ENCODE measurements around the gene RAD18.

Gene RAD18

DNA sequence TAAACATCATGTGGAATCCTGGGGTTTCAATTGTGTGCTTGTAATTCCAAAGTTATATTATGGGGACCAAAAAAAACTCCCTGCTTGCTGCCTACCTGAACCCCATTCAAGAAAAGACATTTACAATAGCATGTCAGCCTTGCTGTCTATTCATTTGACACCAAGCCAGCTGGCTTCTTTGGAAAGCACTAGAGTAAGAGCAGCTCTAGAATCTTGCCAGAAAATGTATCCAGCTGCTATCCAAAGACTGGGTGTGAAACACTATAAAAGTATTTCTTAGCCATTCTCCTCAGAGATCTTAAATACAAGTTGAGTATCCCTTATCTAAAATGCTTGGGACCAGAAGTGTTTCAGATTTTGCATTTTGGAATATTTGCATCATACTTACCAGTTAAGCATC lies 87.4 kb downstream of the RAD18 start:
- H3K4me3 ChIP-seq (ENCODE audit: low read depth, low read length): no peak overlapping the region
- no peak for DNase-seq (ENCODE audit: low read depth)

DNA sequence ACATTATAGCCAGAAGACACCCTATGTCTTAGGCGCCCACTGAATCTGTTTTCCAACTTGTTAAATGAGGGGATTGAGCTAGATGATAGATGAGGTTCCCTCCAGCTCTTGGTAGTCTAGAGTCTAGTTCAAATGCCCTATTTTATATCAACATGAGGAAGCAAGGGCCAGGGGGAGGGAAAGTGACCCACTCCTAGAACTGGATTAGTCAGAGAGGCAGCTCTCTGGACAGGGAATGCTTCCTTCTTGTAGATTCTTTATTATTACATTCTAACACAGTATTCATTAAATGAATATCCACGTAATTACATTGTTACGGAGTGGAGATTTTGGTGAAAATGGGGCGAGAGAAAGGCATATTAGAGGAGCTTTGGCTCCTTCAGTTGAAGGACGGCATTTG lies 89.5 kb downstream of the RAD18 start:
- no peak overlapping the region for H3K4me3 ChIP-seq (ENCODE audit: low read depth, low read length)
- no peak for DNase-seq (ENCODE audit: low read depth)

DNA sequence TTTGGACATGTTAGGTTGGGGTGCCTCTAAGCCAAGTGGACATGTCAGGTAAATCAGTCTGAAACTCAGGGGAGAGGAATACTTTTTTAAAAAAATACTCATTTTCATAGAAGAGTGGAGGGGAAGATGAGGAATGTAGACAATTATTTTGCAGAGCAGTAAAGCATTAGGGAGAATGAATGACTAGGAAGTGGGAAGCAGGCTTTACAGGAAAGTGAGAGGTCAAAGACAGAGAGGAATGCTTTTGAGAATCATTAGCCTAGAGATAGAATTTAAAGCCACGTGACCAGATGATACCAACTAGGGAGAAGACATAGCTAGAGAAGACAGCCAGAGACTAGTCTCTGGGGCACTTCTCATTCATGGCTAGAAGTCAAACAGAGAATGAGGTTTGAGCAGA lies 91.0 kb downstream of the RAD18 start:
- DNase-seq (ENCODE audit: low read depth): no peak
- no peak overlapping the region for H3K4me3 ChIP-seq (ENCODE audit: low read depth, low read length)

DNA sequence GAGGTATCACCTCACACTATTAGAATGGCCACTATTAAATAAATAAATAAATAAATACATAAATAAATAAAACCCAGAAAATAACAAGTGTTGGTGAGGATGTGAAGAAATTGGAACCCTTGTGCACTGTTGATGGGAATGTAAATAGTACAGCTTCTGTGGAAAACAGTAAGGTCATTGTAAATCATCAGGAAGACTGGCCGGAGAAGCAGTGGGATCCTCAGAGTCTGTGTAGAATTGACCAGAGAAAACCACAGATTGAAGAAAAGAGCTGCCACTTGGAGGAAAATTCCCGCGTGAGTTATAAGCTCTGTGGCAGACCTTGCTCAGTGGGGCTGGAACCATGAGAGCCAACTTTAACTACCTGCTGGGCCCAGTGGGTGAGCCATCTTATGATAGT lies 92.0 kb downstream of the RAD18 start:
- H3K4me3 ChIP-seq (ENCODE audit: low read depth, low read length): no peak overlapping the region
- DNase-seq (ENCODE audit: low read depth): no peak

DNA sequence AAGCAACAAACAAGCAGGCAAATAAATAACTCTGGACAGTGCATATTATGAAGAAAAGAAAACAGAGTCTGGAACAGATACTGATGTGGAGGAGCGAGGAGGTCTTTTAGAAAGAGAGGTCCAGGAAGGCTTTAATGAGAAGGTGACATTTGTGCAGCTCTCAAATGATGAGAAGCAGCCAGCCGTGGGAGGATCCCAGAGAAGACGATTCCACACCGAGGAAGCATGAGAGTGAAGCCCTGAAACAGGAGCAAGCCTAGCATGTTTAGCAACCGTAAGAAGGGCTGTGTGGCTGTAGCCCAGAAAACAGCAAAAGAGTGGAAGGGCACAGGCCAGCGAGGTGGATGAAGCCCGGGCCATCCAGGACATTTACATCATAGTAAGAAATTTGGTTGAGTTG lies 93.1 kb downstream of the RAD18 start:
- no peak for DNase-seq (ENCODE audit: low read depth)

DNA sequence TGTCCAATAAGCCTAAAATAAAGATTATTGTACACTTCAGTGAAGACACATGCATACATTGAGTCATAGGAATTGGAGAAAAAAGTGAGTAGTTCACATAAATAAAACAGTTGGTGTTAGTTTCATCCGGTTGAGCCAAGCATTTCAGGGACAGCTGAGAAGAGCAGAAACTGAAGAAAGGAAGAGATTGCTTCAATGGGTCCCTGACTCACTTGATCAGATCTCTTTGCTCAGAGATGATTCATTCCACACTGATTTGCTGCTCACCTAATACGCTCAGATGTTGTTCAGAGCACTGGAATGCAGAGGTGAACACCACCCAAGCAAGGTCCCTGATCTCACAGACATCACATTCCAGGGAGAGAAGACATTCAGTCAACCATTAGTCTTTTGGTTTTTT lies 93.7 kb downstream of the RAD18 start:
- DNase-seq (ENCODE audit: low read depth): peak; percentile 93
- no peak overlapping the region for H3K4me3 ChIP-seq (ENCODE audit: low read depth, low read length)

More for the DNA sequence above, 93.1 kb downstream of the RAD18 start:
- no peak overlapping the region for H3K4me3 ChIP-seq (ENCODE audit: low read depth, low read length)

DNA sequence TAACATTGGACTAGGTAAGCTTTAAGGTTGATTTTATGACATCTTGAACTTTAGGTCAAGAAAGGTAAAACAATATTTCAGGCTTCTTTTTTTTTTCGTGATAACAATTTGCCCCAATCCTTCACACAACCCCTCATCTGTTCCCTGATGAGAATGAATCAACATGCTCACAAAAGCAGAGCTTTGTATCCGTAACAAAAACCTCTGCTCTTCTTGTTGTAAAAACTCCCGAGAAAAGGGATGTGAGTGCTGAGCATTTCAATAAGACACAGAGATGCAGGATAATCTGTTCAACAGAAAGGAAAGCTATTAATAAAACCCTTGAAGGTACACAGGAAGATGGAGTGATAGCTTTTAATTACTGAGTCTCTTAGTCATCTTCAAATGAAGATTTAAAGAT lies 94.3 kb downstream of the RAD18 start:
- no peak overlapping the region for H3K4me3 ChIP-seq (ENCODE audit: low read depth, low read length)

DNA sequence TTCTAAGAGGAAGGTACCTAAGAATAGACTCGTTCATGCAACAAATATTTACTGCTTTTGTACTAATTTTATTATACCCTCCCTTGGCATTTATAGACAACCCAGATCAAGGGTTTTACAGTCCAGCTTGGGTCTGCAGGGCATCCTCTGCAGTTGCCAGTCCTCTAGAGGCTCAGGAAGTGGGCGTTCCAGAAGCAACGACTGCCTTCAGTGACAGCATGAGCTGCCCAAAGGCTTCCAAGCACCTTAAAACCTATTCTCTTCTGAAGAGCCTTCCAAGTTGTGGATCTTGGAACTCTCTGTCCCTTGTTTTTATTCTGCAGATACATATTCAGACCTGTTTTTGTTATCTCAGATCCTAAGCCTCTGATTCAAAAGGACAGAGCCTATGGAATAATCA lies 95.6 kb downstream of the RAD18 start:
- no peak for DNase-seq (ENCODE audit: low read depth)
- H3K4me3 ChIP-seq (ENCODE audit: low read depth, low read length): no peak overlapping the region

More for the DNA sequence above, 94.3 kb downstream of the RAD18 start:
- DNase-seq (ENCODE audit: low read depth): no peak

DNA sequence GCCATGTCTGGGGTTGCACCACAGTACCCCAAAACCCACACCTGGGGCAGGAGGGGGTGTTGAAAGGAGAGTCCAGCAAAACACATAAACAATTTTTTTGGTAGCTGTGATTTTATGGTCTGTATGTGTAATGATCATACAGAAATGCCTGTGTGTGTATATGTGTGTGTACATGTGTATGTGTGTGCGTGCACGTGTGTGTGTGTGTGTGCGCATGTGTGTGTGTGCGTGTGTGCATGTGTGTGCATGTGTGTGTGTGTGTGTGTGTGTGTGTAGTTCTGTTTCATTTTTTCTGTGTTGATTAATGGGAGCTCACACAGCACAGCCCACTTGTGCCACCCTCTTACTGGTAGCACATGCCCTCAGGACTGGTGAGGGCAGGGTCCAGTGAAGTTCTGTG lies 97.6 kb downstream of the RAD18 start:
- no peak overlapping the region for H3K4me3 ChIP-seq (ENCODE audit: low read depth, low read length)
- no peak for DNase-seq (ENCODE audit: low read depth)

DNA sequence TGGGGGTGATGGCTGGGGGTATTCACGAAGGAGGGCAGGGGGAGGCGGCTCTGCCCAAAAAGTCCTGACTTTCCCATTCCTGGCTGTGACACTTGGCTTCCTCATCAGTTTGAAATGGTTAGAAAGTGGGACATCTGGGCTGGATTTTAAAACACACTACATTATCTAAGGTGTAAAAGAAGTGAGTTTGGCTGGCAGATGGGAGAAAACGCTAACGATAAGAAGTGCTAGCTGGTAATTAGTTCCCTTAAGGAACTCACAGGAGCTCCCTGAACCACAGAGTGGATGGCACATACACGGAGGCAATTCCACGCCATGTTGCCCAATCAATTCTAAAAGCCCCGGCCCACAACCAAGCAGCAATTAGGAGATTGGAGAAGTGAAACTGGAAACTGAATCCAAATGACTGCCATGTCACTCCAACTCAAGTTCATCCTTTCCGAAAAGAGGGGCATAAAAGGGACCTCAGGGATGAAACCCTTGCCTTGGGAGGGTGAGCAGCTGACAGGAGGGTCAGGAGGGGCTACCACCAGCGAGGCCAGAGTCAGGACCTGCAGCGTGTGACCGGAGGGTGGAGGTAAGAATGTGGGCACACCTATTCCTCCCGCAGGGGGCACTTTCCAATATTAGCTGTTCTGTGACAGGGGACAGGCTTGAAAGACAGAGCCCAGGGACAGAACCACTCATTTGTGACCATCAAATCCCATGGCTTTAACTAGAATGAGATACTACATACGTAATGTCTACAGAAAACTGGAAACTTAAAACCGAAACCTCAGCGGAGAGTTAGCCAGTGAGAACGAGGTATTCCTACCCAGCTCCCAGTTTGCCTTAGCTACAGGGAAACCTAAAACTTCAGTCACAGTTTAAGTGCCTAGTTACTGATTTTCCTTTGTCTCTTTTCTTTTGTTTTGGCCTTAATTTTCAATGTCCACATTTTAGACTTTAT lies 98.6 kb downstream of the RAD18 start:
- H3K4me3 ChIP-seq (ENCODE audit: low read depth, low read length): no peak overlapping the region
- no peak for DNase-seq (ENCODE audit: low read depth)

DNA sequence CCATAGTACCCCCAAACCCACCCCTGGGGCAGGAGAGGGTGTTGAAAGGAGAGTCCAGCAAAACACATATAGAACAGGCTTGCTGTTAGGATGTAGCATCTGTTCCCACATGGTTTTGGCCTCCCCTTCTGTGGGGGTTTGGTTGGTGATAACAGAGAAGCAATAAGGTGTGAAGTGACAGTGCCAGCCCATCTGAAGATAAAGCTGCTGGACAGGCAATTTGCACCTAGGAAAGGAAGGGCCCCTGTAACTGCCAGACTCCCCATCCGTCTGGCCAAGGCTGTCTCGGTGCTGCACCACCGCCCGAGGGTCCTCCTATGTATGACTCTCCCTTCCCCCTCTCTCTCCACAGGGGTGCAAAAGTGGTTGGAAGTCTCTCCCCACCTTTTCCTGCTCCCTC lies 99.4 kb downstream of the RAD18 start:
- no peak overlapping the region for H3K4me3 ChIP-seq (ENCODE audit: low read depth, low read length)
- DNase-seq (ENCODE audit: low read depth): no peak

DNA sequence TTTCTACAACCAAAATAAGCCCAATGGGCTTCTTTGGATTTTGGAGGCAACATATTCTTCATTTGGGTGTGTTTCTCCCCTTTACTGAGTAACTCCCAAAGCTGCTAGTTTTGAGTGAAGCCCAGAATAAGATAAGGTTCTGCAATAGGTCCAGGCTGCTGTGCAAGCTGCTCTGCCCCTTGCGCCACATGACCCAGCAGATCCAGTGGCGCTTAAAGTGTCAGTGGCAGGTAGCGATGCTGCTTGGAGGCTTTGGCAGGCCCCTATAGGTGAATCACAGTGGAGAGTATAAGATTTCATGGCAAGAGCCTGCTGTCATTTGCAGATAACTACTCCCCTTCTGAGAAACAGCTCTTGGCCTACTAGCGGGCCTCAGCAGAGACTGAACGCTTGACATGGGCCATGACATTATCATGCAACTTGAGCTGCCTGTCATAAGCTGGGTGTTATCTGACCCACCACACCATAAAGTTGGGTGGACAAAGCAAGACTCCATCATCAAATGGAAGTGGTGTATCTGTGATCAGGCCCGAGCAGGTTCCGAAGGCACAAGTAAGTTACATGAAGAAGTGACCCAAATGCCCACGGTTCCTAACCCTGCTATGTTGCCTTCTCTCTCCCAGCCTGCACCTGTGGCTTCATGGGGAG lies 105.4 kb downstream of the RAD18 start:
- DNase-seq (ENCODE audit: low read depth): no peak
- H3K4me3 ChIP-seq (ENCODE audit: low read depth, low read length): no peak overlapping the region

DNA sequence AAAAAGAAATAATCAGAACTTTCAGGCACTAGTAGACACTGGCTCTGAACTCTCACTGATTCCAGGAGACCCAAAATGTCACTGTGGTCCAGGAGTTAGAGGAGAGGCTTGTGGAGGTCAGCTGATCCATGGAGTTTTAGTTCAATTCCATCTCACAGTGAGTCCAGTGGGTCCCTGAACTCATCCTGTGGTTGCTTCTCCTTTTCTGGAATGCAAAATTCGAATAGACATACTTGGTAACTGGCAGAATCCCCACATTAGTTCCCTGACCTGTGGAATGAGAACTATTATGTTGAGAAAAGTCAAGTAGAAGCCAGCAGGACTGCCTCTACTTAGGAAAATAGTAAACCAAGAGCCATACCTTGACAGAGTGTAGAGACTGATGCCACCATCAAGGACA lies 106.6 kb downstream of the RAD18 start:
- no peak for DNase-seq (ENCODE audit: low read depth)
- no peak overlapping the region for H3K4me3 ChIP-seq (ENCODE audit: low read depth, low read length)

DNA sequence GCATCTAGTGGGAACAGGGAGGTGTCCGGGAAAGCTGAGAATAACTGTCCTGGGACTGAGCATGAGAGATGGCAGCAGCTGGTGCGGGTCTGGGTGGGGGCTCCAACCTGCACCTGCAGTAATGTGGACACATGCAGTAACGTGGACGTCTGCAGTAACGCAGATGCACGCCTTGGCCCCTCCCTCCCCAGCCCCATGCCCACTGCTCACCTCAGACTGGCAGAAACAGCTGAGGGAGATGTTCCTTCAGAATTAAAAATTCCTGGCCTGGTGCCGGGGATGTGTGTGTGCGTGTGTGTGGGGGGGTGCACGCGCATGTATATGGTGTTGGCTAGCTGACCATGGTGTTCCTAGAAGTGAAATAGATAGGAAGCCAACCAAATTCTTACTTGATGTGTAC lies 107.2 kb downstream of the RAD18 start:
- peak; percentile 64 for DNase-seq (ENCODE audit: low read depth)

DNA sequence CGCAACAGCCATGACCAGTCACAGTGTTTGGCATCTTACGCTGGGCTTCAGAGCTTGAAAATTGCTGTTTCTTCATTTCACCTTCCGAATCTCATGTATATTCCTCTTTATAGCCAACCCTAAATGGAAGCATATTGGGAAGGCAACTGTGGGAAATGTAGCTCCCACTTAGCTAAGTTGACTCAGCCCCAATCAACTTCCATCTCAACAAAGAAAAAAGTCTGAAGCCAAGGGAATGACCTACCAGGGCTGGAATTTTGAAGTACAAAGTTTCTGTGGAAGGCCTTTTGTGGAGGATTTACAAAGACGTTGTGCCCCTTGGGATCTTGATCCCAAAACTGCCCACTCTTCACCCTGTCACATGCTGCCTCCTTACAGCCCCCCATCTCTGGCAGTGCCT lies 108.6 kb downstream of the RAD18 start:
- no peak for DNase-seq (ENCODE audit: low read depth)
- H3K4me3 ChIP-seq (ENCODE audit: low read depth, low read length): no peak overlapping the region

More for the DNA sequence above, 107.2 kb downstream of the RAD18 start:
- H3K4me3 ChIP-seq (ENCODE audit: low read depth, low read length): no peak overlapping the region

DNA sequence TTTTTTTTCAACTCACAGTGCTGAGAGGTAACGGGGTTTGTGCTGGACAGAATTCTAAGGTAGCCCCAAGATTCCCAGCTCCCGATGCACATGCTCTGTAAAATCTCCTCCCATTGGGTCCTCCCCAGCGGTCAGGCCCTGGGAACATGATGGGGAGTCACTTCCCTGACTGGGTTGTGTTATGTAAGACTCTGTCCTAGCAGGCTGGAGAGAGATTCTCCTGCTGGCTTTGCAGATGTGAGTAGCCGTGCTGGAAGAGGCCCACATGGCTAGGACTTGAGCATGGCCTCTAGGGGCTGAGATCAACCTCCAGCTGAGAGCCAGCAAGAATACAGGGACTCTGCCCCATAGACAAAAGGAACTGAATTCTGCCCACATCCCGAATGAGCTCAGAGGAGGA lies 110.2 kb downstream of the RAD18 start:
- no peak for DNase-seq (ENCODE audit: low read depth)

DNA sequence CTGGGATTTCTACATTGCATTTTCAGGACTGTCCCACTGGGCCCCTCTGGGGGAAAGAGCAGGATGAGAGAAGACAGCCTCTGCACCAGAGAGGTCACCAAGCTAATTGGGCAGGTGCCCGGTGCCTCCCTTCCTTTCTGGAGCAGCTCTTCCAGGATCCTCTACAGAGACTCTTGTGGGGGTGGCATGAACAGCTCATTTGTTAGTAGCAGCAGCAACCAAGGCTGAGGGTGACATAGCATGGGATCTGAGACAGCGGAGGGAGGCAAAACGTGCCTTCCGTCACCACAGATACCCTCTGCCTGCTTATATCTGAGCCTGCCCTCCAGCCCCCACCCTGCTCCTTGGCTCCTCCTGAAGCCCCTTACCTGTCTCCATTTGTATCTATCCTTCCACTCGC lies 110.8 kb downstream of the RAD18 start:
- no peak for DNase-seq (ENCODE audit: low read depth)
- H3K4me3 ChIP-seq (ENCODE audit: low read depth, low read length): no peak overlapping the region

More for the DNA sequence above, 110.2 kb downstream of the RAD18 start:
- no peak overlapping the region for H3K4me3 ChIP-seq (ENCODE audit: low read depth, low read length)

DNA sequence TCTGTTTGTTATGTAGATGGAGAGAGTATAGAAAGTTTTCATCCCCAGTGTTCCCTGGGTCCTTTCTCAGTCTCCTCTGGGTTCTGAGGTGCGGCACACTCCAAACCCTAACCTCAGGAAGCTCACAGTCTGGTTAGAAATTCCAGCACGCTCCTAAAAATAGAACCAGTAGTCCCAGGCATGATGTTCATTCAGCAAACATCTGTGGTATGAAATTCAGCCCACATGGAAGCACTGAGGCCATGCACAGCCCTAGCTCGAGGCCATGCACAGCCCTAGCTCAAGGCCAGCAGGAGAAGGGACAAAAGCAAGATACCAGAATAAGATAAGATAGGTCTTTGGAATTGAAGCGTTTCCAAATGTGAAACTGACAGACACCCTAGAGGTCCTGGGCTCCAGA lies 111.6 kb downstream of the RAD18 start:
- DNase-seq (ENCODE audit: low read depth): no peak

DNA sequence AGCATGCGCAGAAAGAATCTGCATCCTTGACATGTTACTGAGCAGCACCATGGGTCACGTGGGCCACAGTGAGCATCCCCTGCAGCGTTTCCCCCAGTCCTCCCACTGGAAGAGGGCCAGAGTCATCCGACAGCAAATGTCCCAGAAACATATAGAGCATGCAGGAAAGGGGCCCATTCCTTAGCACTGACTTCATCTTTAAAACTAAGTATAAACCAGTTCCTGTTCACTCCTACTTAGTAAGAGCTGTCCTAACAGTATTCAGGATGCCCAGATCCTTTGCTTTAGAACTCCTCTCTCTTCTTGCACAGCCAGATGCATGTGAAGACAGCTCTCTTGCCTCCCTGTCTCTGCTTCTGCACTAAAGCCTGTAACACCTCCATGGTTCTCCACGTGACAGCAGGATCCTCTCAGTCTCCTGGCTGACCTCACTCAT lies 114.6 kb downstream of the RAD18 start:
- no peak overlapping the region for H3K4me3 ChIP-seq (ENCODE audit: low read depth, low read length)
- peak; percentile 62 for DNase-seq (ENCODE audit: low read depth)

More for the DNA sequence above, 111.6 kb downstream of the RAD18 start:
- H3K4me3 ChIP-seq (ENCODE audit: low read depth, low read length): no peak overlapping the region

DNA sequence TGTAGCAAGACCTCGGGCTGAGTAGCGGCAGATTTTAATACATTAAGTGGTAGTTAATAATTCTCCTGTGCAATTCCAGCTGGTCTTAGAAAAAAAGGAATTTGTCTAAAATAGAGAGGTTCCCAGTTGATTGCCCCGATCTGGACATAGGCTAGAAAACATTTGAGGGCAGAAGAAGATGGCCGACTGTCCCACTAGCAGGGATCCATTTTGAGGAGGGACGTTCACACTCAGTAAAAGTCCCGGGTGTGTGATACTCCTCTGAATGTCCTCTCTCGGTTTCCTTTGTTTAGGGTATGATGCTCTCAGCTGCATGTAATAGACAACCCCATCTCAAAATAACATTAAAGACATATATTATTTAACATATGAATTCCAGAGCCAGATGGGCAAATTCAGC lies 116.0 kb downstream of the RAD18 start:
- DNase-seq (ENCODE audit: low read depth): no peak
- no peak overlapping the region for H3K4me3 ChIP-seq (ENCODE audit: low read depth, low read length)

DNA sequence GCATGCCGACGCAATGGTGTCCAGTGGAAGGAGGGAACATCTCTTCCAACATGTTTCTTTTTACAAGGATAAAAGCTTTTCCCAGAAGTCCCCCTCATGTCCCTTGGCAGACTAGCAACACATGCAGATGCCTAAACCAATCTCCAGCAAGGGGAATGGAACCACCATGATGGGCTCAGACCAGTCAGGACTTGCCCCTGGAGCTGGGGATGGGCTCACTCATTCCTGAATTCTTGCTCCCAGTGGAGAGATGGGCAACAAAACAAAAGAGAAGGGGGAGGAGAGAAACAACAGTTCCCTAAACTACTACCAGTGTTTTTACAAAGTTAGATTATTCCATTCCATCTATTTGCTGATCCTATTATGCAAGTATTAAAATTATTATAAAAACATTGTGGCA lies 117.1 kb downstream of the RAD18 start:
- no peak overlapping the region for H3K4me3 ChIP-seq (ENCODE audit: low read depth, low read length)
- no peak for DNase-seq (ENCODE audit: low read depth)
